Gastroesophageal sphincter (tissue), 3 donors: ENCODE results near the gene COLEC12.

Source experiments
- CTCF ChIP-seq, 4 experiments: fragments of 200-600 bp in 2 of 4; fragments of 450-650 bp in 2 of 4; sonication (generic) in 1 of 4; IDR thresholded peaks; one replicate each; pipeline ENCODE4 v1.5.1; 2017 to 2019; ENCODE audit warnings: antibody characterized with exemption in 4 of 4, mild to moderate bottlenecking in 2 of 4, moderate library complexity in 2 of 4
- EP300 ChIP-seq: sonication (generic); formaldehyde crosslinking; IDR thresholded peaks from one replicate; pipeline ENCODE4 v1.6.1; 2017; ENCODE audit warnings: antibody characterized with exemption, mild to moderate bottlenecking

- TF ChIP-seq CTCF (IDR thresholded peaks at IDR 0.05) = no peak
- no peak for TF ChIP-seq EP300
Observed at GRCh38 chr18:543447-544078, 43.1 kb upstream of the COLEC12 start.
